Measurements from ENCODE around the gene ARTN.

ARTN gene

DNA sequence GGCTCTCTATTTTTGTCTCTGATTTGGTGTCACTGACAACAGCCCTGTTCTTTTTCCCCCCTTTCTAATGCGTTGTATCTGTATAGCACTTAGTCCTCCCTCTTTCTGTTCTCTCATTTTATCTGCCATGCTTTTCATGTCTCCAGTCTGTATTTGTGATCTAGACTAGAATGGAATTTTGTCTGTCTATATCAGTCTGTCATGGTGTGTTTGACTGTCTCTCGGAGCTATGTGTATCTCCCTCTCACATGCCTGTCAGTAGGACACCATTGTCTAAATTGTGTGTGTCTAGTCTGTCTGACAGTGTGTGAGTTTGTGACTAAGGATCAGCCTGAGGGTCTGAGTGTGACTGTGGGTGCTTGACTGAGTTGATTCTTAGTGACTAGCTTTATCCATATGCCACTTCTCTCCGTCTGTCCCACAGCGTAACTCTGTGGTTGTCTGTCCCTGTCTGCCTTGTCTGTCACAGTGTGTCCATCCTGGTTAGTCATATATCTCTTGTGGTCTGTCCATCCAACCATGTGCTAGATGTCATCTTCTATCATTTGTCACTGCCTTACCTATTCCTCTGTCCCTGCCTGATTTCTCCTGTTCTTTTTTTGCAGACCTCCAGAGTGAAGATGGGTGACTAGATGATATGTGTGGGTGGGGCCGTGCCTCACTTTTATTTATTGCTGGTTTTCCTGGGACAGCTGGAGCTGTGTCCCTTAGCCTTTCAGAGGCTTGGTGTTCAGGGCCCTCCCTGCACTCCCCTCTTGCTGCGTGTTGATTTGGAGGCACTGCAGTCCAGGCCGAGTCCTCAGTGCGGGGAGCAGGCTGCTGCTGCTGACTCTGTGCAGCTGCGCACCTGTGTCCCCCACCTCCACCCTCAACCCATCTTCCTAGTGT is 44.0 kb downstream of the ARTN start:
- Histone ChIP-seq H3K4me3 (ENCODE audit: low read length) (peak overlapping the region; percentile 81; the same call in 1 of the 2 replicates), H3K4me2 (ENCODE audit: low read length) (peak overlapping the region; percentile 80; the same call in 1 of the 2 replicates)

GRCh38 chr1:43978264-43978550 is 44.6 kb downstream of the ARTN start:
- H3K4me1 ChIP-seq (ENCODE audit: low read length) = peaks cover 31% of the 10 kb centered on the region
- peaks cover 4% of the 10 kb centered on the region; the same call in 1 of the 2 replicates for H4K20me1 ChIP-seq (ENCODE audit: insufficient read depth, low read length)
- H3K9me3 ChIP-seq (ENCODE audit: insufficient read depth, low read length) = no peaks in the 10 kb centered on the region
- H3K79me2 ChIP-seq (ENCODE audit: low read length) = peaks cover 79% of the 10 kb centered on the region
- no peaks in the 10 kb centered on the region for H3K27me3 ChIP-seq (ENCODE audit: low read depth, low read length)
- peak overlapping the region; percentile 68 for H3K9ac ChIP-seq (ENCODE audit: low read length)
- H3K4me3 ChIP-seq (ENCODE audit: low read length) = peak overlapping the region; percentile 81
- peaks cover 20% of the 10 kb centered on the region for H3K36me3 ChIP-seq (replicated peaks; ENCODE audit: low read depth, low read length)
- no peak for TF ChIP-seq EZH2phosphoT487 (IDR thresholded peaks at IDR 0.05; ENCODE audit: low read depth)
- TF ChIP-seq, protein P1, sequence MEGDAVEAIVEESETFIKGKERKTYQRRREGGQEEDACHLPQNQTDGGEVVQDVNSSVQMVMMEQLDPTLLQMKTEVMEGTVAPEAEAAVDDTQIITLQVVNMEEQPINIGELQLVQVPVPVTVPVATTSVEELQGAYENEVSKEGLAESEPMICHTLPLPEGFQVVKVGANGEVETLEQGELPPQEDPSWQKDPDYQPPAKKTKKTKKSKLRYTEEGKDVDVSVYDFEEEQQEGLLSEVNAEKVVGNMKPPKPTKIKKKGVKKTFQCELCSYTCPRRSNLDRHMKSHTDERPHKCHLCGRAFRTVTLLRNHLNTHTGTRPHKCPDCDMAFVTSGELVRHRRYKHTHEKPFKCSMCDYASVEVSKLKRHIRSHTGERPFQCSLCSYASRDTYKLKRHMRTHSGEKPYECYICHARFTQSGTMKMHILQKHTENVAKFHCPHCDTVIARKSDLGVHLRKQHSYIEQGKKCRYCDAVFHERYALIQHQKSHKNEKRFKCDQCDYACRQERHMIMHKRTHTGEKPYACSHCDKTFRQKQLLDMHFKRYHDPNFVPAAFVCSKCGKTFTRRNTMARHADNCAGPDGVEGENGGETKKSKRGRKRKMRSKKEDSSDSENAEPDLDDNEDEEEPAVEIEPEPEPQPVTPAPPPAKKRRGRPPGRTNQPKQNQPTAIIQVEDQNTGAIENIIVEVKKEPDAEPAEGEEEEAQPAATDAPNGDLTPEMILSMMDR (IDR thresholded peaks at IDR 0.05; ENCODE audit: low read depth, low read length) = no peak
- peak overlapping the region; percentile 80 for H3K4me2 ChIP-seq (ENCODE audit: low read length)
- H3K27ac ChIP-seq (ENCODE audit: low read length) = no peak overlapping the region
- H2AFZ ChIP-seq (ENCODE audit: low read depth, low read length) = no peak overlapping the region

More for the DNA sequence above, 44.0 kb downstream of the ARTN start:
- Histone ChIP-seq H2AFZ (ENCODE audit: low read depth, low read length) (no peak overlapping the region), H3K27ac (ENCODE audit: low read length) (no peak overlapping the region), H3K4me1 (ENCODE audit: low read length) (peaks cover 31% of the 10 kb centered on the region), H3K36me3 (replicated peaks; ENCODE audit: low read depth, low read length) (peaks cover 20% of the 10 kb centered on the region), H3K27me3 (ENCODE audit: low read depth, low read length) (no peaks in the 10 kb centered on the region), H4K20me1 (ENCODE audit: insufficient read depth, low read length) (peaks cover 4% of the 10 kb centered on the region; the same call in 1 of the 2 replicates), H3K79me2 (ENCODE audit: low read length) (peaks cover 77% of the 10 kb centered on the region), H3K9me3 (ENCODE audit: insufficient read depth, low read length) (no peaks in the 10 kb centered on the region), H3K9ac (ENCODE audit: low read length) (no peak overlapping the region)
- TF ChIP-seq, protein P1 (IDR thresholded peaks at IDR 0.05; ENCODE audit: low read depth, low read length) = no peak

DNA sequence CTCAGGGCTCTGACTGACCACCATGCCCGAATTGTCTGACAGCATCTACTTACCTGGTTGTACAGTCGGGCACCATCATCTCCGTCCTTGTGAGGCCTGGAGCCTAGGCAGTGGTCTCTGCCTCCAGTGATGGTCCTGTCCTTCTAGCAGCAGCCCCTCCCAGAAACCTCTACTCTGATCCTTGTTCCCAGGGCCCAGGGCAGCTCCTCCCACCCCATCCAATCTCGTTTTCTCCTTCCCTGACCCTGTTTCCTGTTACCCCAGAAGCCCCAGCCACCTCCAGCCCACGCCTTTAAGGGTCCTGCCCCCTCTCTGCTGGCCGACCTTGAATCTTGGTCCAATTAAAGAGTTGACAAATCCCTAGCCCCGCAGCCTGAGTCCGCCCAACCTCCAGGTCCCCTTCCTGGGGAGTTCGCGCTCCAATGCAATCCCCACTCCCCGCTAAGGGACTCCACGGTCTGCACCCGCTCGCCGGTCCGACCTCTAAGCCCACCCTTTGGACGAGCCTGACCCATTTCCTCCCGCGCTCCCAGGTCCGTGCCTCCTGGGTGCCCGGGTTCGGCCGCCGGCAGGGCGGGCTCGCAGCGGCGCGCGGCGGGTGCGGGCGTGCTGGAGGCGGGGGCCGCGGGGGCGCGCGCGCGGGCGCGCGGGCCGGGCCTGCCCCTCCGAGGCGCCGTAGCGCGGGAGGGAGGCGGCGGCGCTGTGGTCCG is 45.1 kb downstream of the ARTN start, which contains the start of gene B4GALT2:
Gene B4GALT2 (plus strand): TSS at position 660 of the 710 bp plus-strand sequence. CDS start 1,951 bp downstream, outside the sequence.
- peak within 1 kb of the TSS; percentile 84 for H3K9ac ChIP-seq (ENCODE audit: low read length)

More for the DNA sequence above, 45.1 kb downstream of the ARTN start, which contains the start of gene B4GALT2:
- H3K9me3 ChIP-seq (ENCODE audit: insufficient read depth, low read length) = no peaks in the 10 kb centered on the region
- H3K4me2 ChIP-seq (ENCODE audit: low read length) = peak within 1 kb of the TSS; percentile 80
- no peak within 1 kb of the TSS for H2AFZ ChIP-seq (ENCODE audit: low read depth, low read length)
- peaks cover 79% of the 10 kb centered on the region for H3K79me2 ChIP-seq (ENCODE audit: low read length)
- peak within 1 kb of the TSS; percentile 96 for H3K4me3 ChIP-seq (ENCODE audit: low read length)
- H3K36me3 ChIP-seq (replicated peaks; ENCODE audit: low read depth, low read length) = peaks cover 20% of the 10 kb centered on the region
- no peaks in the 10 kb centered on the region for H3K27me3 ChIP-seq (ENCODE audit: low read depth, low read length)
- peaks cover 4% of the 10 kb centered on the region; the same call in 1 of the 2 replicates for H4K20me1 ChIP-seq (ENCODE audit: insufficient read depth, low read length)
- peak within 1 kb of the TSS; percentile 30 for H3K27ac ChIP-seq (ENCODE audit: low read length)
- TF ChIP-seq EZH2phosphoT487 (IDR thresholded peaks at IDR 0.05; ENCODE audit: low read depth) = no peak
- TF ChIP-seq, protein P1 (IDR thresholded peaks at IDR 0.05; ENCODE audit: low read depth, low read length) = no peak
- peaks cover 30% of the 10 kb centered on the region for H3K4me1 ChIP-seq (ENCODE audit: low read length)
